Measurements from ENCODE around the gene SPOCK1. TPM values are rescaled to one million over a fixed set of nuclear protein-coding genes. Genes with fewer than 3 reads are reported as not detected.
A peak's percentile ranks its signal among the peaks of the same experiment; 100 is the strongest.

The SPOCK1 gene
- total and polyA plus RNA-seq, 2 experiments from 2014 or later = 5.6 to 10.1 TPM

- 92% methylated on average over 2 of the region's 2 CpGs for WGBS (ENCODE audit: low lambda C conversion rate, missing lambda C conversion rate)
Observed at GRCh38 chr5:137245438-137245837, 253.7 kb downstream of the SPOCK1 start.

GRCh38 chr5:137240285-137240684 is 258.8 kb downstream of the SPOCK1 start:
- Histone ChIP-seq H3K4me2 (no peak overlapping the region), H3K4me3 (no peak overlapping the region), H3K27ac (no peak overlapping the region), H3K36me3 (replicated peaks; ENCODE audit: insufficient read depth, low read depth) (no peaks in the 10 kb centered on the region), H3K4me1 (ENCODE audit: insufficient read depth) (peaks cover 14% of the 10 kb centered on the region), H3K9me2 (replicated peaks; ENCODE audit: insufficient read depth) (no peaks in the 10 kb centered on the region), H3K9me3 (ENCODE audit: low read depth) (no peaks in the 10 kb centered on the region), H3K79me2 (no peaks in the 10 kb centered on the region), H2AFZ (no peak overlapping the region), H4K20me1 (ENCODE audit: insufficient read depth, poor library complexity, severe bottlenecking) (no peaks in the 10 kb centered on the region), H3K27me3 (no peaks in the 10 kb centered on the region)
- no peak for TF ChIP-seq EZH2 (IDR thresholded peaks at IDR 0.05; ENCODE audit: borderline replicate concordance)
- no peak for DNase-seq (ENCODE audit: low spot score)
- WGBS (ENCODE audit: low lambda C conversion rate, missing lambda C conversion rate) = 83% methylated on average over 2 of the region's 2 CpGs

More at GRCh38 chr5:137245438-137245837, 253.7 kb downstream of the SPOCK1 start:
- Histone ChIP-seq H4K20me1 (ENCODE audit: insufficient read depth, poor library complexity, severe bottlenecking) (no peaks in the 10 kb centered on the region), H3K9me2 (replicated peaks; ENCODE audit: insufficient read depth) (no peaks in the 10 kb centered on the region), H3K36me3 (replicated peaks; ENCODE audit: insufficient read depth, low read depth) (no peaks in the 10 kb centered on the region), H3K79me2 (no peaks in the 10 kb centered on the region), H3K27ac (no peak overlapping the region), H3K4me2 (no peak overlapping the region), H2AFZ (no peak overlapping the region), H3K4me3 (no peak overlapping the region), H3K9me3 (ENCODE audit: low read depth) (no peaks in the 10 kb centered on the region), H3K4me1 (ENCODE audit: insufficient read depth) (no peaks in the 10 kb centered on the region), H3K27me3 (no peaks in the 10 kb centered on the region)
- TF ChIP-seq CTCF (IDR thresholded peaks at IDR 0.05; ENCODE audit: poor library complexity) = no peak
- no peak for TF ChIP-seq EZH2 (IDR thresholded peaks at IDR 0.05; ENCODE audit: borderline replicate concordance)
- TF ChIP-seq EZH2phosphoT487 (IDR thresholded peaks at IDR 0.05; ENCODE audit: low read depth, severe bottlenecking, unreplicated experiment) = no peak
- no peak for DNase-seq (ENCODE audit: low spot score)

- H3K9me2 ChIP-seq (replicated peaks; ENCODE audit: insufficient read depth) = no peaks in the 10 kb centered on the region
- TF ChIP-seq EZH2 (IDR thresholded peaks at IDR 0.05; ENCODE audit: borderline replicate concordance) = no peak
- TF ChIP-seq CTCF (IDR thresholded peaks at IDR 0.05; ENCODE audit: poor library complexity) = no peak
- TF ChIP-seq EZH2phosphoT487 (IDR thresholded peaks at IDR 0.05; ENCODE audit: low read depth, severe bottlenecking, unreplicated experiment) = no peak
- no peak for DNase-seq (ENCODE audit: low spot score)
- H3K27me3 ChIP-seq = no peaks in the 10 kb centered on the region
- H3K36me3 ChIP-seq (replicated peaks; ENCODE audit: insufficient read depth, low read depth) = no peaks in the 10 kb centered on the region
- no peak overlapping the region for H2AFZ ChIP-seq
- no peak overlapping the region for H3K4me2 ChIP-seq
- H3K79me2 ChIP-seq = no peaks in the 10 kb centered on the region
- WGBS (ENCODE audit: low lambda C conversion rate, missing lambda C conversion rate) = 97% methylated on average over 5 of the region's 5 CpGs
- no peak overlapping the region for H3K4me3 ChIP-seq
- H4K20me1 ChIP-seq (ENCODE audit: insufficient read depth, poor library complexity, severe bottlenecking) = no peaks in the 10 kb centered on the region
- H3K27ac ChIP-seq = peak overlapping the region; percentile 49
- H3K4me1 ChIP-seq (ENCODE audit: insufficient read depth) = peaks cover 14% of the 10 kb centered on the region
- H3K9me3 ChIP-seq (ENCODE audit: low read depth) = no peaks in the 10 kb centered on the region
Observed at GRCh38 chr5:137236849-137237507, 262.1 kb downstream of the SPOCK1 start.

- Histone ChIP-seq H3K4me1 (ENCODE audit: insufficient read depth) (peaks cover 14% of the 10 kb centered on the region), H3K9me3 (ENCODE audit: low read depth) (no peaks in the 10 kb centered on the region), H3K27me3 (no peaks in the 10 kb centered on the region), H3K27ac (no peak overlapping the region), H2AFZ (no peak overlapping the region), H3K4me2 (no peak overlapping the region), H3K4me3 (no peak overlapping the region), H3K79me2 (no peaks in the 10 kb centered on the region), H3K9me2 (replicated peaks; ENCODE audit: insufficient read depth) (no peaks in the 10 kb centered on the region), H4K20me1 (ENCODE audit: insufficient read depth, poor library complexity, severe bottlenecking) (no peaks in the 10 kb centered on the region), H3K36me3 (replicated peaks; ENCODE audit: insufficient read depth, low read depth) (no peaks in the 10 kb centered on the region)
- no peak for TF ChIP-seq CTCF (IDR thresholded peaks at IDR 0.05; ENCODE audit: poor library complexity)
- TF ChIP-seq EZH2phosphoT487 (IDR thresholded peaks at IDR 0.05; ENCODE audit: low read depth, severe bottlenecking, unreplicated experiment) = no peak
- no peak for TF ChIP-seq EZH2 (IDR thresholded peaks at IDR 0.05; ENCODE audit: borderline replicate concordance)
- WGBS (ENCODE audit: low lambda C conversion rate, missing lambda C conversion rate) = 36% methylated on average over 2 of the region's 2 CpGs
- DNase-seq (ENCODE audit: low spot score) = no peak
Observed at GRCh38 chr5:137236252-137236651, 262.9 kb downstream of the SPOCK1 start.

Data from hepatocyte (in vitro differentiated cells).